HEK293 (cell line): Measurements from ENCODE around the gene MLLT10.

Source experiments
- CTCF ChIA-PET: fragments of 350-600 bp; formaldehyde crosslinking; extraction: SDS; loops from one replicate; lab custom pipeline; 2021; ENCODE audit warnings: antibody characterized with exemption; lab: Yijun Ruan, JAX
- POLR2A ChIA-PET: fragments of 300-600 bp; formaldehyde crosslinking; extraction: SDS; loops from one replicate; lab custom pipeline; 2020; ENCODE audit warnings: antibody characterized with exemption, inconsistent platforms; lab: Yijun Ruan, JAX
- H3K27ac ChIP-seq: fragments of 200-500 bp; sonication (Bioruptor generic); 2 replicates; pipeline ENCODE4 v1.5.1; 2014; ENCODE audit warnings: low read depth, low read length, control low read depth, inconsistent platforms; ENCODE audit errors: extremely low read depth
- H3K36me3 ChIP-seq, 2 experiments: fragments of 200-500 bp in 1 of 2; sonication (Bioruptor generic) in 1 of 2; 1 replicate in 1 of 2; 2 replicates in 1 of 2; pipeline ENCODE4 v1.5.1; 2014 to 2017; ENCODE audit warnings: inconsistent platforms in 2 of 2, low read length in 2 of 2; ENCODE audit not compliant: control insufficient read depth in 2 of 2, insufficient read depth in 1 of 2
- H3K4me1 ChIP-seq: fragments of 200-500 bp; sonication (Bioruptor generic); 2 replicates; pipeline ENCODE4 v1.5.1; 2014; ENCODE audit warnings: mild to moderate bottlenecking, low read length, inconsistent platforms; ENCODE audit not compliant: control insufficient read depth, insufficient read depth
- H3K4me3 ChIP-seq: 2 replicates; pipeline ENCODE4 v1.5.1; 2011; ENCODE audit warnings: low read depth, mild to moderate bottlenecking, control low read depth, low read length, moderate library complexity
- H3K9me3 ChIP-seq: fragments of 200-500 bp; sonication (Bioruptor generic); 2 replicates; pipeline ENCODE4 v1.5.1; 2014; ENCODE audit warnings: low read depth, low read length, inconsistent platforms; ENCODE audit not compliant: control insufficient read depth, insufficient read depth
- GFI1B ChIP-seq: fragments of 450-650 bp; formaldehyde crosslinking; IDR thresholded peaks from 2 replicates; pipeline ENCODE4 v1.5.1; 2016; ENCODE audit warnings: missing biosample characterization, missing genetic modification characterization
- HOXA7 ChIP-seq: sonication (generic); formaldehyde crosslinking; IDR thresholded peaks from 2 replicates; pipeline ENCODE4 v1.8.1; 2022; ENCODE audit warnings: missing genetic modification reagents, borderline replicate concordance
- MZF1 ChIP-seq: fragments of 450-650 bp; formaldehyde crosslinking; IDR thresholded peaks from 2 replicates; pipeline ENCODE4 v1.5.1; 2017; ENCODE audit warnings: missing biosample characterization, missing genetic modification characterization, borderline replicate concordance
- REPIN1 ChIP-seq: fragments of 450-650 bp; formaldehyde crosslinking; IDR thresholded peaks from 2 replicates; pipeline ENCODE4 v1.5.1; 2017; ENCODE audit warnings: missing biosample characterization, missing genetic modification characterization, low read depth
- SETDB1 ChIP-seq: IDR thresholded peaks from one replicate; pipeline ENCODE4 v1.6.1; 2017; ENCODE audit warnings: mild to moderate bottlenecking, low read length, moderate library complexity, mixed read lengths; ENCODE audit not compliant: insufficient read length
- ZBTB11 ChIP-seq: fragments of 450-650 bp; formaldehyde crosslinking; conservative IDR thresholded peaks from 2 replicates; pipeline ENCODE4 v1.5.1; 2016; ENCODE audit warnings: low read depth, missing biosample characterization, missing genetic modification characterization
- ZNF112 ChIP-seq: fragments of 450-650 bp; formaldehyde crosslinking; IDR thresholded peaks from 2 replicates; pipeline ENCODE4 v1.5.0; 2017; ENCODE audit warnings: missing biosample characterization, missing genetic modification characterization
- ZNF132 ChIP-seq: fragments of 450-650 bp; formaldehyde crosslinking; IDR thresholded peaks from 2 replicates; pipeline ENCODE4 v1.5.1; 2017; ENCODE audit warnings: missing biosample characterization, missing genetic modification characterization, borderline replicate concordance
- ZNF133 ChIP-seq: fragments of 450-650 bp; formaldehyde crosslinking; IDR thresholded peaks from 2 replicates; pipeline ENCODE4 v1.5.1; 2016; ENCODE audit warnings: missing biosample characterization, missing genetic modification characterization
- ZNF639 ChIP-seq: fragments of 450-650 bp; formaldehyde crosslinking; IDR thresholded peaks from 2 replicates; pipeline ENCODE4 v1.5.1; 2016; ENCODE audit warnings: missing biosample characterization, missing genetic modification characterization
- ZNF747 ChIP-seq: fragments of 450-650 bp; formaldehyde crosslinking; IDR thresholded peaks from 2 replicates; pipeline ENCODE4 v1.5.1; 2016; ENCODE audit warnings: missing biosample characterization, missing genetic modification characterization
- ZSCAN18 ChIP-seq: fragments of 450-650 bp; formaldehyde crosslinking; IDR thresholded peaks from 2 replicates; pipeline ENCODE4 v1.5.1; 2016; ENCODE audit warnings: missing biosample characterization, missing genetic modification characterization
- ZSCAN30 ChIP-seq: fragments of 450-650 bp; IDR thresholded peaks from 2 replicates; pipeline ENCODE4 v1.5.1; 2018; ENCODE audit warnings: missing biosample characterization, mild to moderate bottlenecking, missing genetic modification characterization, moderate library complexity
- TF ChIP-seq, protein P1 (sequence below): fragments of 450-650 bp; formaldehyde crosslinking; IDR thresholded peaks from 2 replicates; pipeline ENCODE4 v1.5.1; 2016; ENCODE audit warnings: missing biosample characterization, missing genetic modification characterization, borderline replicate concordance

MLLT10 gene

GRCh38 chr10:21771219-21771618 lies 237.2 kb downstream of the MLLT10 start:
- Histone ChIP-seq H3K9me3 (no peaks in the 10 kb centered on the region), H3K4me3 (no peak overlapping the region), H3K4me1 (no peaks in the 10 kb centered on the region), H3K36me3 (no peaks in the 10 kb centered on the region; a peak in 1 of 3 replicates), H3K27ac (no peak overlapping the region)
- TF ChIP-seq ZNF133 (no peak), ZSCAN18 (tag by site-specific recombination) (no peak), GFI1B (tag by site-specific recombination) (no peak), ZNF112 (no peak), HOXA7 (CRISPR knock-in tag) (no peak), ZNF639 (tag by site-specific recombination) (no peak), ZSCAN30 (tag by site-specific recombination) (no peak), MZF1 (tag by site-specific recombination) (no peak), ZNF747 (tag by site-specific recombination) (no peak), REPIN1 (tag by site-specific recombination) (no peak), SETDB1 (no peak)
- TF ChIP-seq, protein P1, sequence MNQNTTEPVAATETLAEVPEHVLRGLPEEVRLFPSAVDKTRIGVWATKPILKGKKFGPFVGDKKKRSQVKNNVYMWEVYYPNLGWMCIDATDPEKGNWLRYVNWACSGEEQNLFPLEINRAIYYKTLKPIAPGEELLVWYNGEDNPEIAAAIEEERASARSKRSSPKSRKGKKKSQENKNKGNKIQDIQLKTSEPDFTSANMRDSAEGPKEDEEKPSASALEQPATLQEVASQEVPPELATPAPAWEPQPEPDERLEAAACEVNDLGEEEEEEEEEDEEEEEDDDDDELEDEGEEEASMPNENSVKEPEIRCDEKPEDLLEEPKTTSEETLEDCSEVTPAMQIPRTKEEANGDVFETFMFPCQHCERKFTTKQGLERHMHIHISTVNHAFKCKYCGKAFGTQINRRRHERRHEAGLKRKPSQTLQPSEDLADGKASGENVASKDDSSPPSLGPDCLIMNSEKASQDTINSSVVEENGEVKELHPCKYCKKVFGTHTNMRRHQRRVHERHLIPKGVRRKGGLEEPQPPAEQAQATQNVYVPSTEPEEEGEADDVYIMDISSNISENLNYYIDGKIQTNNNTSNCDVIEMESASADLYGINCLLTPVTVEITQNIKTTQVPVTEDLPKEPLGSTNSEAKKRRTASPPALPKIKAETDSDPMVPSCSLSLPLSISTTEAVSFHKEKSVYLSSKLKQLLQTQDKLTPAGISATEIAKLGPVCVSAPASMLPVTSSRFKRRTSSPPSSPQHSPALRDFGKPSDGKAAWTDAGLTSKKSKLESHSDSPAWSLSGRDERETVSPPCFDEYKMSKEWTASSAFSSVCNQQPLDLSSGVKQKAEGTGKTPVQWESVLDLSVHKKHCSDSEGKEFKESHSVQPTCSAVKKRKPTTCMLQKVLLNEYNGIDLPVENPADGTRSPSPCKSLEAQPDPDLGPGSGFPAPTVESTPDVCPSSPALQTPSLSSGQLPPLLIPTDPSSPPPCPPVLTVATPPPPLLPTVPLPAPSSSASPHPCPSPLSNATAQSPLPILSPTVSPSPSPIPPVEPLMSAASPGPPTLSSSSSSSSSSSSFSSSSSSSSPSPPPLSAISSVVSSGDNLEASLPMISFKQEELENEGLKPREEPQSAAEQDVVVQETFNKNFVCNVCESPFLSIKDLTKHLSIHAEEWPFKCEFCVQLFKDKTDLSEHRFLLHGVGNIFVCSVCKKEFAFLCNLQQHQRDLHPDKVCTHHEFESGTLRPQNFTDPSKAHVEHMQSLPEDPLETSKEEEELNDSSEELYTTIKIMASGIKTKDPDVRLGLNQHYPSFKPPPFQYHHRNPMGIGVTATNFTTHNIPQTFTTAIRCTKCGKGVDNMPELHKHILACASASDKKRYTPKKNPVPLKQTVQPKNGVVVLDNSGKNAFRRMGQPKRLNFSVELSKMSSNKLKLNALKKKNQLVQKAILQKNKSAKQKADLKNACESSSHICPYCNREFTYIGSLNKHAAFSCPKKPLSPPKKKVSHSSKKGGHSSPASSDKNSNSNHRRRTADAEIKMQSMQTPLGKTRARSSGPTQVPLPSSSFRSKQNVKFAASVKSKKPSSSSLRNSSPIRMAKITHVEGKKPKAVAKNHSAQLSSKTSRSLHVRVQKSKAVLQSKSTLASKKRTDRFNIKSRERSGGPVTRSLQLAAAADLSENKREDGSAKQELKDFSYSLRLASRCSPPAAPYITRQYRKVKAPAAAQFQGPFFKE (tag by site-specific recombination) = no peak
- CTCF ChIA-PET = no interaction called here
- POLR2A ChIA-PET = no interaction called here

DNA sequence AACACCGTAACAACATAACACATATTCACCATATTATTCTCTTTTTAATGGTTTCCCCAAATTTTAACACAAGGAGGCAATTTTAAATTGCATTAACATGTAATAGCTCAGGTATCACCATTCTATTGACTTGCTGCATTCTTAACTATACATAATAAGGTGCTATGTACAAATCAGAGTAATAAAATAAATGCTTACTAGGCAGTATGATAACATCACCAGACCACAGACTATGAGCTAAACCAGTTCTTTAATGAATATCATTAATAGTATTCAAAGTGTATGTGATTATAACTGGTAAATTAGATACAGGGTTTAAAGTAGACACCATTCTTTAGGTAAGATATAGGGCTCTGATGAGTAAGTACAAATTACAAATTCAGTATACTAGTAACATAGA lies 242.9 kb downstream of the MLLT10 start:
- TF ChIP-seq ZBTB11 (tag by site-specific recombination) = no peak
- no peak for TF ChIP-seq ZNF132
- TF ChIP-seq, protein P1 (tag by site-specific recombination) = no peak
- no peak for TF ChIP-seq ZNF112

More for the DNA sequence above, 242.9 kb downstream of the MLLT10 start:
- Histone ChIP-seq H3K36me3 (no peaks in the 10 kb centered on the region), H3K4me1 (no peaks in the 10 kb centered on the region), H3K9me3 (no peaks in the 10 kb centered on the region), H3K27ac (no peak overlapping the region), H3K4me3 (no peak overlapping the region)
- CTCF ChIA-PET = interaction anchor here (0.8 kb wide), 1 partner anchor 45 kb away, joined by 3 read pairs; no protein-coding TSS in a partner anchor
- POLR2A ChIA-PET = no interaction called here
